Measurements from ENCODE around the gene OR10H4. TPM values are rescaled to one million over a fixed set of nuclear protein-coding genes. Genes with fewer than 3 reads are reported as not detected.
"Not testable (repeated sequence)": the region's sequence is repeated elsewhere in the genome, so short reads cannot be mapped to it uniquely, and the experiment has no call there.

OR10H4 gene
- total and polyA plus RNA-seq, 9 of the 15 experiments (the other 6 are each of a cell fraction or from before 2014, with no cell fraction given) = not detected

GRCh38 chr19:15900032-15900431 lies 48.8 kb upstream of the OR10H4 start:
- intact Hi-C loops (cut with micrococcal nuclease); FAIRE-seq; H3K79me2 ChIP-seq (ENCODE audit: control insufficient read depth, insufficient read depth, low read length); H3K27ac ChIP-seq (ENCODE audit: extremely low read depth, low read depth, low read length); ATAC-seq; H3K27me3 ChIP-seq (ENCODE audit: control insufficient read depth in 2 of 2, insufficient read depth in 2 of 2, low read length in 2 of 2); H3K4me3 ChIP-seq; H3K9me1 ChIP-seq (ENCODE audit: control insufficient read depth, insufficient read depth, low read length); H3K4me2 ChIP-seq (ENCODE audit: insufficient read depth, low read length); H3K9ac ChIP-seq (ENCODE audit: insufficient read depth in 1 of 2, low read depth in 2 of 2, low read length in 2 of 2); BruUV-seq (replicated peaks); DNase-seq (ENCODE audit: extremely low read depth in 1 of 4, low spot score in 3 of 4); CTCF ChIA-PET (ENCODE audit: low intra/inter-chr PET ratio); POLR2A ChIA-PET; H3K9me3 ChIP-seq (replicated peaks; ENCODE audit: control insufficient read depth, insufficient read depth, low read depth, low read length); H3K36me3 ChIP-seq (ENCODE audit: control insufficient read depth, insufficient read depth, low read length); H4K20me1 ChIP-seq (replicated peaks; ENCODE audit: control insufficient read depth, insufficient read depth, low read length); in situ Hi-C loops (cut with MboI); H2AFZ ChIP-seq (ENCODE audit: low read depth, low read length): not testable (repeated sequence)
- WGBS (ENCODE audit: insufficient coverage, low coverage, missing lambda C conversion rate) = 26% methylated on average over 7 of the region's 15 CpGs
- H3K4me1 ChIP-seq (replicated peaks in 1 of 2; ENCODE audit: control insufficient read depth in 2 of 2, insufficient read depth in 2 of 2, low read length in 2 of 2) = peaks cover 0 to 21% of the 10 kb centered on the region in 2 experiments; a peak in 2 of 5 replicates

DNA sequence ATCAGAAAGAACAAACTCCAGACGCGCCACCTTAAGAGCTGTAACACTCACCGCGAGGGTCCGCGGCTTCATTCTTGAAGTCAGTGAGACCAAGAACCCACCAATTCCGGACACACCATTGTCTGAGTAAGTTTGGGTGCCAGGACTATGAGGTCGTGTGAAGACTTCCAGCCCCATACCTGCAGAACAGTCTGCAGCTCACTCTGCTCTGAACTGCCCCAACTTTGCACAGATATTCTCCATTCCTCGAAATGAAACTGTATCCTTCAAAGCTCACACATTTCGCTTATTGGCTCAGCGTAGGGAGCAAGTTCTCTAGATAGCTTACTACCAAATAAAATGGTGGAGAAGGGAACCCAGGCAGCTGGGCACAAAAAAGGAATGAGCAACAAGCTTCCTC lies 48.3 kb upstream of the OR10H4 start:
- CTCF ChIA-PET (ENCODE audit: low intra/inter-chr PET ratio) = no interaction called here
- H3K9ac ChIP-seq (ENCODE audit: insufficient read depth in 1 of 2, low read depth in 2 of 2, low read length in 2 of 2) = no peak overlapping the region
- POLR2A ChIA-PET = no interaction called here
- in situ Hi-C loops (cut with MboI) = no loop called here
- TF ChIP-seq SMAD3 (CRISPR knock-in tag; conservative IDR thresholded peaks at IDR 0.05) (no peak), WHSC1 (IDR thresholded peaks at IDR 0.05; ENCODE audit: low read length) (no peak)
- TF ChIP-seq, protein P1, sequence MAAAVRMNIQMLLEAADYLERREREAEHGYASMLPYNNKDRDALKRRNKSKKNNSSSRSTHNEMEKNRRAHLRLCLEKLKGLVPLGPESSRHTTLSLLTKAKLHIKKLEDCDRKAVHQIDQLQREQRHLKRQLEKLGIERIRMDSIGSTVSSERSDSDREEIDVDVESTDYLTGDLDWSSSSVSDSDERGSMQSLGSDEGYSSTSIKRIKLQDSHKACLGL (CRISPR knock-in tag; IDR thresholded peaks at IDR 0.05; ENCODE audit: borderline replicate concordance, poor library complexity, severe bottlenecking) = no peak
- no peaks in the 10 kb centered on the region for H3K79me2 ChIP-seq (ENCODE audit: control insufficient read depth, insufficient read depth, low read length)
- peak overlapping the region; percentile 39; the same call in 1 of the 2 replicates for H2AFZ ChIP-seq (ENCODE audit: low read depth, low read length)
- no peak overlapping the region for H3K4me3 ChIP-seq
- peak overlapping the region; percentile 18; the same call in 1 of the 2 replicates for H3K4me2 ChIP-seq (ENCODE audit: insufficient read depth, low read length)
- WGBS (ENCODE audit: insufficient coverage, low coverage, missing lambda C conversion rate) = 0% methylated on average over 6 of the region's 11 CpGs
- H3K9me3 ChIP-seq (replicated peaks; ENCODE audit: control insufficient read depth, insufficient read depth, low read depth, low read length) = no peaks in the 10 kb centered on the region; the same call in 1 of the 2 replicates
- H4K20me1 ChIP-seq (replicated peaks; ENCODE audit: control insufficient read depth, insufficient read depth, low read length) = no peaks in the 10 kb centered on the region
- H3K9me1 ChIP-seq (ENCODE audit: control insufficient read depth, insufficient read depth, low read length) = no peaks in the 10 kb centered on the region
- intact Hi-C loops (cut with micrococcal nuclease) = no loop called here
- H3K36me3 ChIP-seq (ENCODE audit: control insufficient read depth, insufficient read depth, low read length) = no peaks in the 10 kb centered on the region
- peaks cover 4 to 6% of the 10 kb centered on the region in 2 experiments; a peak in 3 of 5 replicates for H3K27me3 ChIP-seq (ENCODE audit: control insufficient read depth in 2 of 2, insufficient read depth in 2 of 2, low read length in 2 of 2)
- peaks cover 0 to 21% of the 10 kb centered on the region in 2 experiments; a peak in 2 of 5 replicates for H3K4me1 ChIP-seq (replicated peaks in 1 of 2; ENCODE audit: control insufficient read depth in 2 of 2, insufficient read depth in 2 of 2, low read length in 2 of 2)
- DNase-seq (ENCODE audit: extremely low read depth in 1 of 4, low spot score in 3 of 4) (no peak), FAIRE-seq (no peak), ATAC-seq (no peak)
- TSS peak; percentile 88 for BruUV-seq (replicated peaks)
- H3K27ac ChIP-seq (ENCODE audit: extremely low read depth, low read depth, low read length) = no peak overlapping the region

Data from K562 (cell line).